PFSK-1 (cell line): Measurements from ENCODE around the gene TRPM5.

ENCODE experiments used
- FOXP2 ChIP-seq: optimal IDR thresholded peaks from 2 replicates; pipeline ENCODE3; 2011; ENCODE audit warnings: borderline replicate concordance, control low read depth, inconsistent platforms; ENCODE audit not compliant: insufficient read depth; ENCODE audit errors: extremely low read length, extremely low read depth
- POLR2AphosphoS5 ChIP-seq: IDR thresholded peaks from 2 replicates; pipeline ENCODE4 v1.6.1; 2012; ENCODE audit warnings: low read depth, mild to moderate bottlenecking, control low read depth, low read length, moderate library complexity
- REST ChIP-seq, 2 experiments: IDR thresholded peaks; 2 replicates each; pipeline versions ENCODE4 v1.6.1 to v1.8.0; 2011 to 2012; ENCODE audit warnings: low read depth in 2 of 2, low read length in 2 of 2, control low read depth in 1 of 2, inconsistent platforms in 1 of 2, mild to moderate bottlenecking in 1 of 2, moderate library complexity in 1 of 2; ENCODE audit not compliant: insufficient read depth in 1 of 2
- SIN3A ChIP-seq: IDR thresholded peaks from 2 replicates; pipeline ENCODE4 v1.6.1; 2012; ENCODE audit warnings: mild to moderate bottlenecking, low read length, moderate library complexity, borderline replicate concordance; ENCODE audit not compliant: insufficient read depth
- TAF1 ChIP-seq: IDR thresholded peaks from 2 replicates; pipeline ENCODE4 v1.6.1; 2012; ENCODE audit warnings: low read length, control low read depth, borderline replicate concordance; ENCODE audit not compliant: insufficient read depth

The TRPM5 gene

GRCh38 chr11:2459016-2459725 lies 14.9 kb upstream of the TRPM5 start:
- TF ChIP-seq REST (IDR thresholded peaks at IDR 0.05; ENCODE audit: insufficient read depth in 1 of 2, low read depth in 2 of 2, low read length in 2 of 2) (no peak), SIN3A (no peak), FOXP2 (no peak), POLR2AphosphoS5 (no peak), TAF1 (no peak)

GRCh38 chr11:2458321-2458720 lies 14.0 kb upstream of the TRPM5 start:
- TF ChIP-seq TAF1 (no peak), SIN3A (no peak), POLR2AphosphoS5 (no peak), FOXP2 (no peak), REST (IDR thresholded peaks at IDR 0.05; ENCODE audit: insufficient read depth in 1 of 2, low read depth in 2 of 2, low read length in 2 of 2) (no peak)

GRCh38 chr11:2453436-2453835 lies 9.1 kb upstream of the TRPM5 start:
- no peak for TF ChIP-seq REST (IDR thresholded peaks at IDR 0.05; ENCODE audit: insufficient read depth in 1 of 2, low read depth in 2 of 2, low read length in 2 of 2)
- TF ChIP-seq TAF1: no peak
- TF ChIP-seq FOXP2: no peak
- TF ChIP-seq SIN3A: no peak

GRCh38 chr11:2452321-2453012 lies 8.2 kb upstream of the TRPM5 start:
- TF ChIP-seq FOXP2 (no peak), POLR2AphosphoS5 (no peak), TAF1 (no peak), REST (IDR thresholded peaks at IDR 0.05; ENCODE audit: insufficient read depth in 1 of 2, low read depth in 2 of 2, low read length in 2 of 2) (no peak), SIN3A (no peak)
